Activated T-cell treated with anti-CD3 and anti-CD28 coated beads for 24 hours (primary cell): Measurements from ENCODE around the gene MAFF.

Experiments used
- DNase-seq: peaks from one replicate; pipeline ENCODE4 v3.0.0-alpha.2; 2020; ENCODE audit warnings: low read depth

MAFF gene

DNA sequence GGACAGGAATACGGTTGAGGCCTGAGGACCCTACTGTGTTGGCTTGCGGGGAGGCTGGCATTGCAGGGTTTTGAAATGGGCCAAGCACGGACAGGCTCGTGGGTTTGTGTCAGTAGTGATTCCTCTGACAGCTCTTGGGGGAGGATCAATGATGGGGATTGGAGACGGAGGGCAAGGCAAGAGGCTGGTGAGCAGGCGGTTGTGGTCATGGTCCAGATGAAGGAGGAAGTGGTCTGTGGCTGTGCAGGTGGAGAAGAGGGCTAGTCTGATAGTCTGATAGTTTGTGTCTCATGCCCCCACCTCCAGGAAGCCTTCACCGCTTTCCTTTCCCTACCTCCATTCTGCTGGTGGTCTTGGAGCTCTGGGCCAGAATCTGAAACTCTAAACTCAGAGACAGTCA, 3.0 kb downstream of the MAFF start:
- no peak for DNase-seq

DNA sequence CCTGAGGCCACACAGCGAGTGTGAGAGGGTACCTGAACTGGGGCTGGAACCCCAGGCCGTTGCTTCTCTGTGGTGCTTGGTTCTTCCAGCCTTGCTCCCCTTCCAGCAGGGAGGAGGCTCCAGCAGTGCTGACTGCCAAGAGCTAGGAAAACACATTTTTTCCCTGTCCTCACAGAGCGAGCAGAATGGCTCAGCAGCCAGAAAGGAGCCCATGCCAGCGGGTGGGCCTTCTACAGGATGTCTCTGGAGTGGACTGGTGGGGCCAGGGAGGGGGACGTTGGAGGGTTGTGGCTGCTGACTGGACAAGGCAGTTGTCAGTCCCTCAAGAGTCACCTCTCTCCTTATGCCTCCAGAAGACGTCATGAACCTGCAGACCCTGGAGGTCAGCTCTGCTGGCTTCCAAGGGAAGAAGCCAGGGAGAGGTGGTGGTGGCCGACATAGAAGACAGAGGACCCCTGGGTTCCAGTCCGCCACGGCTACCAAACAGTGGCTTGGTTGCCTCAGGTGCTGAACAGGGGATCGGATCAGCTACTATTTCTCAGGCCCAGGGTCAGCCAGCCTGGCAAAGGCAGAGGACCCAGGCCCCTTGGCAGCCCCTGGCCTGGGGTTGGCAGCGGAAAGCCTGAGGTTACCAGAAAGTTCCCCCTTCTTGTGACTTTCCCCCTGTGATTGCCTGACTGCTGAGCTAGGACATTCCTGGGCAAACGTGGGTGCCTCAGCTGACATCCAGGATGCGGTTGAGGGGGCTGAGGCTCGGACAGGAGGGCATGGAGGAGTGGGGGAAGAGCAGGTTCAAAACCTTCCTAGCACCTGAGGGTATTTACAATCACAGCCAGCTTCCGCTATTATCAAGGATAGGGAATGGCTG, 3.7 kb downstream of the MAFF start:
- DNase-seq, result no peak

DNA sequence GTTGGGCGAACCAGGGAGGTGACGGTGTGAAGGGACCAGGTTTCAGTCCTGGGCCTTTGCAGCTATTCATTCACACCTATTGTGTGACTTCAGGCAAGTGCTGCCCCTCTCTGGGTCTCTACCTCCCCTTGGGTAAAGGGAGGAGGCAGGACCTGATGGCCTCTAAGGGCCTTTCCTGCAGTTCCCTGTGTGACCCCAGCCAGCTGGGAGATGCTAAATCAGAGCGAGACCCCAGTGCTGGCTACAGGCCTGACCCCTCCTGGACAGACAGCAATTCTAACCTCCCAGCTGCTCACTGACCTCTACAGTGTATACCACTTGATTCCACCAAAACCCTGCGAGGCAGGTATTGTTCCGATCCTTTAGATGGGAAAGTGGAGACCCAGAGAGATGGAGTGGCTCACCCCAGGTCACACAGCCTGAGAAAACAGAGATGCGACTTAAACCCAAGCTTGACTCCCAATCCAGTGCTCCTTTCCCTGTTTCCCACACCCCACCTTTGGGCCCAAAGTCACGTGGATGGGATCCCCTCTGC, 6.2 kb downstream of the MAFF start:
- no peak for DNase-seq

DNA sequence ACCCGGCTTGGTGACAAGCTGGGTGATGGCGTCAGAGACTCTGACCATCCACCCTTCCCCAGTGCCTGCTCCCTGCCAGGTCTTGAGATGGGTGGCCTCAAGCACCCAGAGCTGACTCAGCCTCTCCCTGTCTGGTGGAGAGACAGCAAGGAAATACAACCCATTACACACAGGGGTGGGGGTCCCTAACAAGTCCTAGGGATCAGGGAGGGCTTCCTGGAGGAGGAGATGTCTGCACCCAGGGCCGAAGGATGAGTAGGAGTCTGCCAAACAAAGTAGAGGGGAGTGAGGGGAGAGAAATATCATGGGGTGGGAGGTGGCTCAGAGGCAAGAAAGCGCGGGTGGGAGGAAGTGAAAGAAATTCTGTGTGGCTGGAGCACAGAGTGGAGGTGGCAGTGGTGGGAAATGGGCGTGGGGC, 6.8 kb downstream of the MAFF start:
- DNase-seq, result no peak

DNA sequence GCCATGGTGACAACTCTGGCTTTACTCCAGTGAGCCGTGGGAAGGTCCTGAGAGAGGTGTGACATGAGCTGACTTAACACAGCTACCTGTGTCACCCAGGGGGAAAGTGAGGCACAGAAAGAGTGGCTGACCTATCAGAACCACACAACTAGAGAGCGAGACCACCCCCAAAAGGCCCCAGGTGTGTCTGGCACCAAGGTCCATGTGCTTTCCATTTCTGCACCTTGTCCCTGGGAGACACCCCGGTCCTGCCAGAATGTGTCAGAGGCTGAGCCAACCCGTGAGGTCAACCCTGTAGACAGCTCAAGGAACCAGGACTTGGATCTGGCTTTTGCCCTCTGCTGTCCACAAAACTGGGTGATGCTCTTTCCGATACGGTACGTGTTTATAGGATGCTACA, 9.8 kb downstream of the MAFF start:
- DNase-seq, result no peak

DNA sequence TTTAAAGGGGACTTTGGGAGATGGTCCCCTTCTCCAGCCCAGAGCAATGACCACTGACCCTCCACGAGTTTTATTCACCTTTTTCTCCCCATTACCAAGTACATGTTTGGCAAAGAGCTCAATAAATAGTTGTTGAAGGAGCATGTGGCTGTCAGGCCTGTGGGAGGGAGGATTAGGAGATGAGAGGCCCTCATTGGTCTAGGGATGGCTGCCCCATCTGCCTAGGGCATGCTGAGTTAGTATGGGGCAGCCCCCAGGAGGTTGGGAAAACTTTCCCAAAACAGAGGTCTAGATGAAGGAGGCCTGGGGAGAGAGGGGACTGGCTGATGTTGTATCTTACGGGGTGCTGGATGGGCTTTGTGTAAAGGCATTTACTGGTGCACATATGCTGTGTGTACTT, 10.6 kb downstream of the MAFF start:
- DNase-seq, result no peak

DNA sequence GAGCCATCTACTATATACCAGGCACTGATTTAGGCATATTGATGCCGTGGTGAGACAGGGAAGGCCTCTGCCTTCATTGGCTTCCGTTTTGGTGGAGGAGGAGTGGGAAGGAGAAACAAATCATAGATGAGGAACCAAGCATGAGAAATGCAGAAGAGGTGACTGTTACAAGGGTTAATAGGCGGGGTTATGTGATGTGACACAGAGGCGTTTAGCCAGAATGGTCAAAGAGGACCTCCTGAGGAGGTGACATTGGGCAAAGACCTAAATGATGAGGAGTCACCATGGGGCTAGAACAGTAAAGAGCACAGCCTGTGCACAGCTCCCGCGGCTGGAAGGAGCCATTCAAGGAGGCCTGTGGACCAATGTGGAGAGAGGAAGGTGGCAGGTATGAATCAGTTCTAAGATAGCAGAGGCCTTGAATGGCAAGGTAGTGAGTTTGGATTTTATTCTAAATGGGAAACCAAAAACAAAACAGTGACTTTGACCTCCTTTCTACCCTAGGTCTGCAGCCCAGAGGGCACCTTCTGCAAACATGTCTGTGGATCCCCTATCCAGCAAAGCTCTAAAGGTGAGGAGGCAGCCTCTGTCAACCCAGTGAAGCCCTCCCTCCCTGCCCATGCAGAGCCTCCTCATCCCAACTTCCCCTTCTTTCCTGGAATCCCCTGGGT, 11.7 kb downstream of the MAFF start:
- DNase-seq, result no peak

DNA sequence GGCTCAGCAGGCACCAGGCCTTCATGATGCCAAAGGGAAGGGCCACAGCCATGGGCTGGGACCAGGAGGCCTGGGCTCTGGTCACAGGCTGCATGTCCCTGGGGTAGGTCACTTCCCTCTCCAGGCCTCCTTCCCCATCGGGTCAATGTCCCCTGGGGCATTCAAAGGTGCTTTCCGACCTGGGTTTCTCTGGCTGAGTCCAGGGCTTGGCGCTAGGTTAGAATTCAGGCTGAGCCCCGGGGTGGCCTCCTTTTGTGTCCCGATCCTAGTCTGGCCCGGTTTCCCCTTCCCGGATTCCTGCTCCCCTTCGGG, 12.2 kb downstream of the MAFF start:
- no peak for DNase-seq

DNA sequence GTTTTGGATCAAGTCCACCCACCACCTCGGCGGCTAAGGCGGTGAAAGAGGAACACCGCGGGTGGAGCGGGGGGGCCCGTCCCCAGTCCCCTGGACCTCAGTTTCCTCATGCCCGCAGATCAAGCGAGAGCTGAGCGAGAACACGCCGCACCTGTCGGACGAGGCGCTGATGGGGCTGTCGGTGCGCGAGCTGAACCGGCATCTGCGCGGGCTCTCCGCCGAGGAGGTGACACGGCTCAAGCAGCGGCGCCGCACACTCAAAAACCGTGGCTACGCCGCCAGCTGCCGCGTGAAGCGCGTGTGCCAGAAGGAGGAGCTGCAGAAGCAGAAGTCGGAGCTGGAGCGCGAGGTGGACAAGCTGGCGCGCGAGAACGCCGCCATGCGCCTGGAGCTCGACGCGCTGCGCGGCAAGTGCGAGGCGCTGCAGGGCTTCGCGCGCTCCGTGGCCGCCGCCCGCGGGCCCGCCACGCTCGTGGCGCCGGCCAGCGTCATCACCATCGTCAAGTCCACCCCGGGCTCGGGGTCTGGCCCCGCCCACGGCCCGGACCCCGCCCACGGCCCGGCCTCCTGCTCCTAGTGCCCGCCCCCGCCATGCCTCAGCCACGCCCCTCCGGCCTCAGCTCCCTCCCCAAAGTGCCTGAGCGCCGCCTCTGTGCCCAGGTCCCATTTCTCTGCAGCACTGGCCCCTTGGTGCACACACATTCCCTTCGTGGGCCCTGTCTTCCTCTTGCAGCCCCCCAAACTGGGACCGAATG, 12.7 kb downstream of the MAFF start:
- peak; percentile 38 for DNase-seq

DNA sequence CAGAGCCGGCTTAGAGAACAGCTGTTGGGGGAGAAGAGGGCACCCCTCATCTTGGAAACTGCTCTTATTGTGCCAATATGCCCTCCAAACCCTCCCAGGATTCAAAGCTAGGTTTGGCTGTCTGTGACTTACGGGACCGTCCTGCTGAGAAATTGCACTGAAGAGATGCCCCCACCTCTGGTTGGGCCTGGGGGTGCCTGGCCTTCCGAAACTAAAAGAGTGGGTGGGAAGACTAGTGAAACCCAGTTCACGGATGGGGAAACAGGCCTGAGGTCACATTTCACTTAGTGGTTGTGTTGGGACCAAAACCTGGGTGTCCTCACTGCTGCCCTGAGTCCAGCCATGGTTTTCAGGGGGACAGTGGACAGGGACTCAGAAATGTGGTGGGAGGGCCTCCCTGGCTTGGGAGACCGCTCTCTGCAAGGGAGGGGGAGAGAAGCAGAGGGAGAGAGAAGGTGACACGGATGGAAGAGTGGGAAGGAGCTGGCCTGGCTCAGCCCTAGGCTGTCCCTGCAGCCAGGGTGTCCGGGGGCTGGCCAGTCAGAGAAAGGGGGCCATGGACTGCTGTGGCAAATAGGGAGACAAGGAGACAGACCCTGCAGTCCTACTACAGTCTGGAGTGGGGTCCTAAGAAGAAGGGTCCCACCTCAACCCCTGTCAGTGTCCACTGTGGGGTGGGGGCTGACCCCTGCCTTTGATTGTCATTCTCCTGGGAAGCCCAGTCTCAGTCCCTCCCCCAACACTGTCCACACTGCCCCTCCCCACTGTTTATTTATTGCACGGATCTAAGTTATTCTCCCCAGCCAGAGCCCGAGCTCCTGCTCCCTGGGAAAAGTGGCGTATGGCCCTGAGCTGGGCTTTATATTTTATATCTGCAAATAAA, 13.6 kb downstream of the MAFF start:
- no peak for DNase-seq

DNA sequence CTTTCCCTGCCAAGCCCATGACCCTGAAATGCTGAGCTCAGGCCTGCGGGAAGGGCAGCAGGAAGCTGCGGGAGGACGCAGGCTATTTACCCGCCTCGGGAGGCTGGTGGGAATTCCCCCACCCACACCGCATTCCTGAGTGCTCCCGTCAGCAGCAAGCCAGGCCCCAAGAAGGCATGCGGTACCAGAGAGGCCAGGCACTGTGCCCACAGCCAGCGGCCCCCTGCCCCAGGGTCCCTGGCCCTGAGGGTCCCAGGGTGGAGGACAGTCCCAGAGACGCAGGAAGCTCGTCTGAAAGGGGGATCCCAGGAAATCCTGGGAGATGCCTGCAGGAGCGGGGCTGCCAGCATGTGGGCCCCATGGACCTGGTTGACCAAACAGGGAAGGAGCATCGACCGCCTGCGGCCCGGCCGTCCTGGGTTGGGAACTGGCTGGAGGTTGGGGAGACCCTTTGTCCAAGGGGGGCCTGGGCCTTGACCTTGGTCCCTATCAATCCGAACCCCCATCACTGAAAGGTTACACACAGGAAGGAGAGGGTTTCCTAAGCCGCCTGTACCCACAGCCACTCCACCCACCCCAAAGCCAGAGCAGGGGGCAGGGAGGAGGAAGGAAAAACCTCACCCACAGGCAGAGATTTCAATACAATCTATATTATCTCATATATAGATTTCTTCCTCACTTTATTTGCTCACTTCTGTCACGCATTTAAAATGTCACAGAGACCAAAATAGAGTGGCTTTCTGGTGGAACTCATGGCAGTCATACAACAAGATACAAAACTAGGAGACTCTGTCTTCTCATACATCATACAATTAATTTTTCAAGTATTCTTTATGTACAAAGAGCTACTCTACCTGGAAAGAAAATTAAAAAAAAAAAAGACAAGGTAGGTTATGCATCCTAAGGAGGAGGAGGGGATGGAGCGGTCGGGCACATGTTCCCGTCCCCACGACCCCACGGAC, 17.1 kb downstream of the MAFF start:
- no peak for DNase-seq

DNA sequence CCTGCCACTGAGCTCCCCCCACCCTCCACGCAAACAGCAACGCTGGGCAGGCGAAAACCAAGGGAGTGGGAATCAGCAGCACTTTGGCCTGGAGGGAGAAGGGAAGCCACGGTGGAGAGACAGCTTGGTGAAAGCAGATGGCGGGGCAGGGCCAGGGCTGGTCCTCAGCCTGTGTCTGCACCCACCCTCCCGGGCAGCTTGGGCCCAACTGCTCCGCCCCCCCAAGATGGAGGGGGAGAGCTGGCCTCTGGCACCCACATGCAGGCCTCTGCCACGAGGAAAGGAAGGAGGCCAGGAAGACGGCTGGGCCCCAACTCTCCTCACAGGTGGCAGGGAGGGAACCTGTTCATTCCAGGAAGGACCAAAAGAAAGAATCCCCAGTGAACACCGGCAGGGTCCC, 17.8 kb downstream of the MAFF start:
- no peak for DNase-seq

DNA sequence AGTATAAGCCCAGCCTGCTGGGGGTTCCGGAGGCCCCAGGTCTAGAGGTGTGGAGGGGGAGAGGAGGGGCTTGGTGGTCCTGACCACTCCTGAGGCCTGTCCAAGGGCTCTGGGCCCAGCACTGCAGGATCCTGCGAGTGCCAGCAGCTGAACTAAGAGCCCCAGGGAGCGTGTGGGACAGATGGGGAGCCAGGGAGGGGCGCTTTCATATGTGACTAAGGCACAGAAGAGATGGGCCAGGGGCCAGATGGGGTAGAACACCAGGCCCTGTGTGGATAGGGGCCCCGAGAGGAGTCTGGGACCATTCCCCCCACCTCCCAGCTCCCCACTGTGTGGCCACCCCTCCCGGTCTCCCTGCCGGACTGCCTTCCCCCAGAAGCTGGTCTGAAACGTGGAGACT, 18.4 kb downstream of the MAFF start:
- no peak for DNase-seq

DNA sequence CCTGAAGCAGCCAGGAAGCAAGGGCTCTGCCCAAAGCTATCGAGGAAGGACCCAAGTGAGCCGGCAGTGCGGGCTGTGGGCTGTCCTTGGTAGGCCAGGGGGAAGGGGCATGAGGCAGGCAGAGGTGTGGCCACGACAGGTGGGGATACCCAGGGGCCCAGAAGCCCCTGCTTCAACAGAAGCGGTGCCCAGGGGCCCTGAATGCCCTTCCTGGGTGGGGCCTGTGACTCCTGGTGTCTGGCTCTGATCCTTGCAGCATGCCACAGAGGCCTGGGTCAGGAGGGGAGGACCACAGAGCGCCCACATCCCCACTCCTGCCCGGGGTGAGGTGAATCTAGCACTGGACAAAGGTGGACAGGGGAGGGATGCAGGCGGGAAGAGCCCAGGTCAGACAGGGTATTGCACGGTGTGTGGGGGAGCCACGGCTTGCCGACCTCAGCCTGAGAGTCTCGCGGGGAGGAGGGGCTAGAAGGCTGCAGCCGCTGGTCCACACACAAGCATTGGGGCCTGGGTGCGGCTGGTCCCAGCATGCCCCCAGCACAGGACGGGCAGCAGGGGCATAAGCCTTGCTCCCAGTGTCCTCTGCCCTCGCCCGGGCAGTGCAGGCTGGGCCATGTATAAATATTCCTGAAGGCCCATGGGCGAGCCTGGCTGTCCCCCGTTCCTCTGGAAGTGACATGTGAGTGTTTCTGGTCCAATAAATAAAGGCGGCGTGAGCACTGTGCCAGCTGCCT, 19.0 kb downstream of the MAFF start:
- no peak for DNase-seq

DNA sequence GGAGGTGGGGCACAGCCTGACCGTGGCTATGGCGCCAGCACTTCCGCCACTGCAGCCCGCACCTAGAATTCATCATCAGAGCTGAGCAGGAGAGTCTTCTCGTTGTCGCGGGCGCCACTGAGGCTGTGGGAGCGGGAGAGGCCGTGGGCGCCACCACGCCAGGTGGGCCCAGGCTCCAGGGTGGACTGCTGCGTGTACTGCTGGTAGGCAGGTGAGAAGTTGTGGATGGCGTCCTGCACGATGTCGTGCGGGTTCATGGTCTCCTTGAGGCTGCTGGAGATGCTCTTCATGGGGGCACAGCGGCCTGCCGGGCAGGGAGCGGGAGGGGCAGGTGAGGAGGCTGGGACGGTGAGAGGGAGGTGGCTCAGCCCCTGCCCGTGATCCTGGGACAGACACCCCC, 19.6 kb downstream of the MAFF start:
- no peak for DNase-seq

DNA sequence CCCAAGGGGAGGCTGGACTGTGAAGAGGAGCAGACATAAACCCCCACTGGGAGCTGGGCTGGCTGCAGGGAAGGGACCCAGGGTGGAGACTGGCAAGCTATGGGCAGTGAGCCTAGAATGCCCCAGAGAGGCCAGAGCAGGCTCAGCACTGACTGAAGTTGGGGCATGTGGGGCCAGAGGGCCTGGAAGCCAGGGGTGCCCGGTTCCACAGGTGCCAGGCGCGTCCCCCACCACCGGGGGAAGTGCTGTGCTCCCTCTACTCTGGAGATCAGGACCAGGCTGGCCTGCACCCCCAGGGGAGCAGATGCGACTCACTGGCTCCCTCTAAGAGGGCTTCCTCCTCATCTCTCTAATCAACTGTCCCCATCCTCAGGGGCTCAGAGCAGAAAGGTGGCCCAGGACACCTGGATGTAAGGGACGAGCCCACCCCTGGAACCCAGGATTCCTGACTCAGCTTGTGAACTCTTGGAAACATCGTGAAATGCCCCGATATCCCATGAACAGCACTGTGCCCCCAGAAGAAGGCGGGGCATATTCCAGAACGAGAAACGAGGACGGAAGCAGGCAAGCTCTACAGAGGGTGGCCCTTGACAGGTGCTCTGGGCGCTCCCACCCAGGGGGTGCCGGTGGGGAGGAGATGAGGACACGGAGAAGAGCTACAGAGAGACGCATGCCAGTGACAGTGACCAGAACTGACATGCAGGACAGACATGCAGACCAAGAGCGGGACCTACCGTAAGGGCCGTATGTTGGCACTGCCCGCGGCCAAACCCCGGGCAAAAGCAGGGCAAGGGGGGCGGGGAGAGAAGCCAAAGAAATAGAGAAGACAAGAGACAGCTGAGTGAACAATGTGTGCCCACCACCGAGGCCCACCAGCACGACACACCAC, 20.4 kb downstream of the MAFF start:
- no peak for DNase-seq

DNA sequence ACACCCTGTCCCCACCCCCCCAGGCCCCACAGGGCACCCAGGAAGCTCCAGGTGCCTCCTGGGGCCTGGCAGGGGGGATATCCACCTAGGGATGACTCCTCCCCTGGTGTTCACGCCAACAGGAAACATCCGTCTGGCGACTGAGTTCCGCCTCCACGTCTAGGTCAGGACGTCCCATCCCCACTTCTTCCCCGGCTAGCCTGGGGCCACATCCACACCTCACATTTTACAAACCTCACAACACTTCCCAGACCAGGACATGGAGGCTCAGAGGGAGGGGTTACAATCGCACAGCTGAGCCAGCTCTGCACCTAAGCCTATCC, 21.0 kb downstream of the MAFF start:
- DNase-seq, result no peak

DNA sequence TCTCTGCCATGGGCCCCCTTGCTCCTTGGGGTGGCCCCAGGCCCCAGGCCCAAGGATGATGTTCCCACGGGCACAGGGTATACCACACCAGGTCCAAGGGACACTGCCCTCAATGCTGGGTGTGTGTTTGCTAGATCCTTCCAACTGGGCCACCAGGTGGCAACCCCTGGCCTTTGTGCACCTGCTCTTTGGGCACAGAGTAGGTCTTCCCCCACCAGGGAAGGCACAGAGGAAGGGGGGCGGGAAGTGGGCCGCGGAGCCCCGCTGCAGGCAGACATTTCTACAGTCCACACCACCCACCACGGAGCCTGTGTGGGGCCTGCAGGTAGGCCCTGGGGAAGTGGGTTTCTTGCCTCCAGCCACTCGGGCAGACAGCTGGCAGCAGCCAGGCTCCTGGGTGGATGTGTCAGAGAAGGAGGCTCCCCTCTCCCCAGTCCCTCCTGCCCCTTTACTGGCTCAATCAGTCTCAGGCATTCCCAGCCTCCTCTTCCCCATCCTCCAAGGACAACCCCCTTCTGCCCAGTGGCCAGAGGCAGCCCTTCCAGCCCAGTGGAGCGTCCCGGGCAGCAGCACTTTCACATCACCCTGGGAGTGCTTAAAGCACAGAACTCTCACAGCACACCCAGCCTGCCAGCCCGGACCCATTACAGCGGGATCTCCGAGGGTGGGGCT, 21.6 kb downstream of the MAFF start:
- DNase-seq, result no peak
